ENCODE results near the gene ZNF708.

DNA sequence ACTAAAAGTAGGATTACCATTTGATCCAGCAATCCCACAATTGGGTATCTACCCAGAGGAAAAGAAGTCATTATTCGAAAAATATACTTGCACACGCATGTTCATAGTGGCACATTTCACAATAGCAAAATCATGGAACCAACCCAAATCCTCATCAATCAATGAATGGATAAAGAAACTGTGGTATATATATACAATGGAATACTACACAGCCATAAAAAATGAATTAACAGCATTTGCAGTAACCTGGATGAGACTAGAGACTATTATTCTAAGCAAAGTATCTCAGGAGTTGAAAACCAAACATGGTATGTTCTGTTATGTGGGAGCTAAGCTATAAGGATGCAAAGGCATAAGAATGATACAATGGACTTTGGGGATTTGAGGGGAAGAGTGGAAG is 3.0 kb downstream of the ZNF708 start:
- no peak for TF ChIP-seq MAFK (IDR thresholded peaks at IDR 0.05; ENCODE audit: partially characterized antibody)
- TF ChIP-seq, protein P1, sequence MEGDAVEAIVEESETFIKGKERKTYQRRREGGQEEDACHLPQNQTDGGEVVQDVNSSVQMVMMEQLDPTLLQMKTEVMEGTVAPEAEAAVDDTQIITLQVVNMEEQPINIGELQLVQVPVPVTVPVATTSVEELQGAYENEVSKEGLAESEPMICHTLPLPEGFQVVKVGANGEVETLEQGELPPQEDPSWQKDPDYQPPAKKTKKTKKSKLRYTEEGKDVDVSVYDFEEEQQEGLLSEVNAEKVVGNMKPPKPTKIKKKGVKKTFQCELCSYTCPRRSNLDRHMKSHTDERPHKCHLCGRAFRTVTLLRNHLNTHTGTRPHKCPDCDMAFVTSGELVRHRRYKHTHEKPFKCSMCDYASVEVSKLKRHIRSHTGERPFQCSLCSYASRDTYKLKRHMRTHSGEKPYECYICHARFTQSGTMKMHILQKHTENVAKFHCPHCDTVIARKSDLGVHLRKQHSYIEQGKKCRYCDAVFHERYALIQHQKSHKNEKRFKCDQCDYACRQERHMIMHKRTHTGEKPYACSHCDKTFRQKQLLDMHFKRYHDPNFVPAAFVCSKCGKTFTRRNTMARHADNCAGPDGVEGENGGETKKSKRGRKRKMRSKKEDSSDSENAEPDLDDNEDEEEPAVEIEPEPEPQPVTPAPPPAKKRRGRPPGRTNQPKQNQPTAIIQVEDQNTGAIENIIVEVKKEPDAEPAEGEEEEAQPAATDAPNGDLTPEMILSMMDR (IDR thresholded peaks at IDR 0.05) = no peak
- no peak for TF ChIP-seq PHF8 (IDR thresholded peaks at IDR 0.05; ENCODE audit: borderline replicate concordance, low read depth)
- TF ChIP-seq, protein P2, sequence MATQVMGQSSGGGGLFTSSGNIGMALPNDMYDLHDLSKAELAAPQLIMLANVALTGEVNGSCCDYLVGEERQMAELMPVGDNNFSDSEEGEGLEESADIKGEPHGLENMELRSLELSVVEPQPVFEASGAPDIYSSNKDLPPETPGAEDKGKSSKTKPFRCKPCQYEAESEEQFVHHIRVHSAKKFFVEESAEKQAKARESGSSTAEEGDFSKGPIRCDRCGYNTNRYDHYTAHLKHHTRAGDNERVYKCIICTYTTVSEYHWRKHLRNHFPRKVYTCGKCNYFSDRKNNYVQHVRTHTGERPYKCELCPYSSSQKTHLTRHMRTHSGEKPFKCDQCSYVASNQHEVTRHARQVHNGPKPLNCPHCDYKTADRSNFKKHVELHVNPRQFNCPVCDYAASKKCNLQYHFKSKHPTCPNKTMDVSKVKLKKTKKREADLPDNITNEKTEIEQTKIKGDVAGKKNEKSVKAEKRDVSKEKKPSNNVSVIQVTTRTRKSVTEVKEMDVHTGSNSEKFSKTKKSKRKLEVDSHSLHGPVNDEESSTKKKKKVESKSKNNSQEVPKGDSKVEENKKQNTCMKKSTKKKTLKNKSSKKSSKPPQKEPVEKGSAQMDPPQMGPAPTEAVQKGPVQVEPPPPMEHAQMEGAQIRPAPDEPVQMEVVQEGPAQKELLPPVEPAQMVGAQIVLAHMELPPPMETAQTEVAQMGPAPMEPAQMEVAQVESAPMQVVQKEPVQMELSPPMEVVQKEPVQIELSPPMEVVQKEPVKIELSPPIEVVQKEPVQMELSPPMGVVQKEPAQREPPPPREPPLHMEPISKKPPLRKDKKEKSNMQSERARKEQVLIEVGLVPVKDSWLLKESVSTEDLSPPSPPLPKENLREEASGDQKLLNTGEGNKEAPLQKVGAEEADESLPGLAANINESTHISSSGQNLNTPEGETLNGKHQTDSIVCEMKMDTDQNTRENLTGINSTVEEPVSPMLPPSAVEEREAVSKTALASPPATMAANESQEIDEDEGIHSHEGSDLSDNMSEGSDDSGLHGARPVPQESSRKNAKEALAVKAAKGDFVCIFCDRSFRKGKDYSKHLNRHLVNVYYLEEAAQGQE (IDR thresholded peaks at IDR 0.05) = no peak
- no peak for TF ChIP-seq ESRRA (IDR thresholded peaks at IDR 0.05; ENCODE audit: borderline replicate concordance, low read length)
- TF ChIP-seq, protein P3, sequence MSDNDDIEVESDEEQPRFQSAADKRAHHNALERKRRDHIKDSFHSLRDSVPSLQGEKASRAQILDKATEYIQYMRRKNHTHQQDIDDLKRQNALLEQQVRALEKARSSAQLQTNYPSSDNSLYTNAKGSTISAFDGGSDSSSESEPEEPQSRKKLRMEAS (IDR thresholded peaks at IDR 0.05) = no peak
- TF ChIP-seq POLR2AphosphoS2 (conservative IDR thresholded peaks at IDR 0.05; ENCODE audit: low read length) = no peak
- no peak for TF ChIP-seq CBX2 (IDR thresholded peaks at IDR 0.05; ENCODE audit: borderline replicate concordance, low read depth)
- TF ChIP-seq MYC (IDR thresholded peaks at IDR 0.05; ENCODE audit: borderline replicate concordance, low read length) = no peak
- TF ChIP-seq RFX5 (IDR thresholded peaks at IDR 0.05) = no peak
- TF ChIP-seq POLR2A (IDR thresholded peaks at IDR 0.05; ENCODE audit: low read length) = no peak

Data from A549 (cell line).